Measurements from ENCODE around the gene BCL6. TPM values are rescaled to one million over a fixed set of nuclear protein-coding genes. Genes with fewer than 3 reads are reported as not detected.

Gene BCL6
- total RNA-seq, 1 donor from 2014 or later = 22.8 TPM

GRCh38 chr3:187725653-187726370 is 19.5 kb downstream of the BCL6 start:
- DNase-seq (ENCODE audit: low spot score, unreplicated experiment) = no peak
- H3K4me3 Mint-ChIP-seq (ENCODE audit: low read depth) = no peak overlapping the region
- H3K27ac Mint-ChIP-seq = no peak overlapping the region
- TF ChIP-seq CTCF (IDR thresholded peaks at IDR 0.05; ENCODE audit: unreplicated experiment) = no peak
- H3K4me1 Mint-ChIP-seq (ENCODE audit: low read depth) = peaks cover 3% of the 10 kb centered on the region
- peaks cover 47% of the 10 kb centered on the region for H3K36me3 Mint-ChIP-seq (ENCODE audit: insufficient read depth)
- H3K27me3 Mint-ChIP-seq = peaks cover 2% of the 10 kb centered on the region
- H3K9me3 Mint-ChIP-seq (ENCODE audit: low read depth) = no peaks in the 10 kb centered on the region

GRCh38 chr3:187725224-187725623 is 20.0 kb downstream of the BCL6 start:
- Mint-ChIP-seq H3K4me3 (ENCODE audit: low read depth) (no peak overlapping the region), H3K27me3 (peaks cover 6% of the 10 kb centered on the region), H3K36me3 (ENCODE audit: insufficient read depth) (peaks cover 47% of the 10 kb centered on the region), H3K27ac (no peak overlapping the region), H3K4me1 (ENCODE audit: low read depth) (peaks cover 6% of the 10 kb centered on the region), H3K9me3 (ENCODE audit: low read depth) (no peaks in the 10 kb centered on the region)
- no peak for DNase-seq (ENCODE audit: low spot score, unreplicated experiment)
- no peak for TF ChIP-seq CTCF (IDR thresholded peaks at IDR 0.05; ENCODE audit: unreplicated experiment)

GRCh38 chr3:187722206-187722612 is 23.1 kb downstream of the BCL6 start:
- Mint-ChIP-seq H3K27me3 (peaks cover 17% of the 10 kb centered on the region), H3K27ac (no peak overlapping the region), H3K4me1 (ENCODE audit: low read depth) (peaks cover 18% of the 10 kb centered on the region), H3K4me3 (ENCODE audit: low read depth) (no peak overlapping the region), H3K9me3 (ENCODE audit: low read depth) (no peaks in the 10 kb centered on the region), H3K36me3 (ENCODE audit: insufficient read depth) (peaks cover 33% of the 10 kb centered on the region)
- no peak for DNase-seq (ENCODE audit: low spot score, unreplicated experiment)
- peak; percentile 33 for TF ChIP-seq CTCF (IDR thresholded peaks at IDR 0.05; ENCODE audit: unreplicated experiment)

- TF ChIP-seq CTCF (IDR thresholded peaks at IDR 0.05; ENCODE audit: unreplicated experiment) = no peak
- peaks cover 27% of the 10 kb centered on the region for H3K36me3 Mint-ChIP-seq (ENCODE audit: insufficient read depth)
- H3K9me3 Mint-ChIP-seq (ENCODE audit: low read depth) = no peaks in the 10 kb centered on the region
- no peak overlapping the region for H3K27ac Mint-ChIP-seq
- H3K4me3 Mint-ChIP-seq (ENCODE audit: low read depth) = no peak overlapping the region
- no peak for DNase-seq (ENCODE audit: low spot score, unreplicated experiment)
- peaks cover 15% of the 10 kb centered on the region for H3K4me1 Mint-ChIP-seq (ENCODE audit: low read depth)
- peaks cover 25% of the 10 kb centered on the region for H3K27me3 Mint-ChIP-seq
These were observed 24.2 kb downstream of the BCL6 start for GRCh38 chr3:187721055-187721454.

- Mint-ChIP-seq H3K4me1 (ENCODE audit: low read depth) (peaks cover 15% of the 10 kb centered on the region), H3K27me3 (peaks cover 33% of the 10 kb centered on the region), H3K9me3 (ENCODE audit: low read depth) (no peaks in the 10 kb centered on the region), H3K36me3 (ENCODE audit: insufficient read depth) (peaks cover 25% of the 10 kb centered on the region), H3K27ac (no peak overlapping the region), H3K4me3 (ENCODE audit: low read depth) (no peak overlapping the region)
- TF ChIP-seq CTCF (IDR thresholded peaks at IDR 0.05; ENCODE audit: unreplicated experiment) = no peak
- DNase-seq (ENCODE audit: low spot score, unreplicated experiment) = no peak
These were observed 25.0 kb downstream of the BCL6 start for GRCh38 chr3:187720337-187720670.

All from progenitor cell of endocrine pancreas (in vitro differentiated cells).